IMR-90 (cell line): ENCODE measurements around the gene RRP15. TPM values are rescaled to one million over a fixed set of nuclear protein-coding genes. Genes with fewer than 3 reads are reported as not detected.

Experiments used
- ATAC-seq: fragments of 200-7000 bp; cut with Tn5 transposase; 2 replicates; pipeline ENCODE4 v1.9.1; 2020; ENCODE audit warnings: low read depth, mild to moderate bottlenecking, moderate library complexity
- BruUV-seq: library from RNA; stranded (reverse); fragments of 400-500 nt; replicated peaks from 2 replicates; lab custom pipeline; 2021; lab: Mats Ljungman, UMichigan
- CTCF ChIA-PET: fragments of 300-600 bp; formaldehyde crosslinking; extraction: SDS; loops from one replicate; lab custom pipeline; 2021; ENCODE audit warnings: antibody characterized with exemption; lab: Yijun Ruan, JAX
- POLR2A ChIA-PET: fragments of 300-600 bp; sonication (Branson Sonifier 250); formaldehyde crosslinking; loops from one replicate; lab custom pipeline; 2022; ENCODE audit warnings: antibody characterized with exemption; ENCODE audit not compliant: unreplicated experiment; lab: Charles Lee
- DNase-seq: peaks from one replicate; pipeline ENCODE4 v3.0.0; 2013
- H2AFZ ChIP-seq: replicated peaks from 2 replicates; pipeline ENCODE3; 2013; ENCODE audit warnings: low read length, mild to moderate bottlenecking; ENCODE audit not compliant: poor library complexity
- H2AK5ac ChIP-seq: 2 replicates; pipeline ENCODE4 v1.6.1; 2013; ENCODE audit warnings: low read depth, low read length, inconsistent platforms
- H2AK9ac ChIP-seq: replicated peaks from 2 replicates; pipeline ENCODE3; 2013; ENCODE audit warnings: mild to moderate bottlenecking, low read depth, low read length, moderate library complexity; ENCODE audit not compliant: poor library complexity
- H2BK120ac ChIP-seq: 2 replicates; pipeline ENCODE4 v1.6.1; 2013; ENCODE audit warnings: low read depth, low read length, inconsistent platforms
- H2BK15ac ChIP-seq: 3 replicates; pipeline ENCODE4 v1.6.1; 2013; ENCODE audit warnings: low read depth, low read length, inconsistent platforms
- H2BK20ac ChIP-seq: 2 replicates; pipeline ENCODE4 v1.6.1; 2013; ENCODE audit warnings: low read depth, mild to moderate bottlenecking, inconsistent platforms, low read length, moderate library complexity
- H2BK5ac ChIP-seq: 2 replicates; pipeline ENCODE4 v1.6.1; 2013; ENCODE audit warnings: mild to moderate bottlenecking, low read depth, low read length, inconsistent platforms; ENCODE audit not compliant: poor library complexity, severe bottlenecking
- H3K14ac ChIP-seq: replicated peaks from 2 replicates; pipeline ENCODE4 v1.6.1; 2013; ENCODE audit warnings: low read depth, low read length, inconsistent platforms
- H3K18ac ChIP-seq: 2 replicates; pipeline ENCODE4 v1.6.1; 2013; ENCODE audit warnings: low read depth, low read length, control low read depth
- H3K23ac ChIP-seq: 2 replicates; pipeline ENCODE4 v1.6.1; 2013; ENCODE audit warnings: low read depth, low read length, inconsistent platforms
- H3K27ac ChIP-seq: 2 replicates; pipeline ENCODE4 v1.5.1; 2013; ENCODE audit warnings: mild to moderate bottlenecking, control low read depth, low read length; ENCODE audit not compliant: insufficient read depth
- H3K27me3 ChIP-seq: 2 replicates; pipeline ENCODE4 v1.6.1; 2013; ENCODE audit warnings: low read length; ENCODE audit not compliant: control insufficient read depth, insufficient read depth
- H3K36me3 ChIP-seq: 2 replicates; pipeline ENCODE4 v1.6.1; 2013; ENCODE audit warnings: low read length, mixed read lengths; ENCODE audit not compliant: control insufficient read depth, insufficient read depth
- H3K4ac ChIP-seq: 2 replicates; pipeline ENCODE4 v1.6.1; 2013; ENCODE audit warnings: low read depth, low read length, inconsistent platforms
- H3K4me1 ChIP-seq: 2 replicates; pipeline ENCODE4 v1.6.1; 2013; ENCODE audit warnings: low read length, mixed read lengths; ENCODE audit not compliant: control insufficient read depth, insufficient read depth
- H3K4me2 ChIP-seq: 2 replicates; pipeline ENCODE4 v1.6.1; 2013; ENCODE audit warnings: low read depth, mild to moderate bottlenecking, control low read depth, low read length, moderate library complexity
- H3K4me3 ChIP-seq: 2 replicates; pipeline ENCODE4 v1.5.1; 2013; ENCODE audit warnings: low read depth, mild to moderate bottlenecking, control low read depth, low read length, moderate library complexity; ENCODE audit not compliant: insufficient read depth
- H3K56ac ChIP-seq: 2 replicates; pipeline ENCODE4 v1.6.1; 2013; ENCODE audit warnings: low read length, inconsistent platforms; ENCODE audit not compliant: insufficient read depth; ENCODE audit errors: extremely low read depth
- H3K79me1 ChIP-seq, 2 experiments: 2 replicates each; pipeline ENCODE4 v1.6.1; 2013; ENCODE audit warnings: low read length in 2 of 2, inconsistent platforms in 1 of 2, low read depth in 1 of 2
- H3K9ac ChIP-seq: 2 replicates; pipeline ENCODE4 v1.6.1; 2013; ENCODE audit warnings: low read depth, low read length, control low read depth
- H3K9me1 ChIP-seq: 2 replicates; pipeline ENCODE4 v1.6.1; 2013; ENCODE audit warnings: low read length, inconsistent platforms; ENCODE audit not compliant: insufficient read depth
- H3K9me3 ChIP-seq: 2 replicates; pipeline ENCODE4 v1.6.1; 2013; ENCODE audit warnings: low read length; ENCODE audit not compliant: control insufficient read depth, insufficient read depth
- H4K20me1 ChIP-seq: 2 replicates; pipeline ENCODE4 v1.6.1; 2013; ENCODE audit warnings: low read length, inconsistent platforms; ENCODE audit not compliant: insufficient read depth
- H4K5ac ChIP-seq: 2 replicates; pipeline ENCODE4 v1.6.1; 2013; ENCODE audit warnings: mild to moderate bottlenecking, low read depth, low read length, control low read depth
- H4K8ac ChIP-seq, 2 experiments: 2 replicates each; pipeline ENCODE4 v1.6.1; 2013; ENCODE audit warnings: low read depth in 2 of 2, low read length in 2 of 2, control low read depth in 1 of 2, inconsistent platforms in 1 of 2
- H4K91ac ChIP-seq: 2 replicates; pipeline ENCODE4 v1.6.1; 2013; ENCODE audit warnings: low read depth, low read length, inconsistent platforms; ENCODE audit not compliant: insufficient read depth
- BHLHE40 ChIP-seq: fragments of 150-350 bp; IDR thresholded peaks from 2 replicates; pipeline ENCODE4 v1.6.1; 2016; ENCODE audit warnings: mild to moderate bottlenecking, low read depth, low read length
- CEBPB ChIP-seq: IDR thresholded peaks from 2 replicates; pipeline ENCODE4 v1.6.1; 2012; ENCODE audit warnings: low read depth, low read length, improper control_type of control experiment
- CHD1 ChIP-seq: IDR thresholded peaks from 2 replicates; pipeline ENCODE4 v1.6.1; 2012; ENCODE audit warnings: low read depth, low read length, improper control_type of control experiment
- CTCF ChIP-seq: conservative IDR thresholded peaks from 2 replicates; pipeline ENCODE4 v1.5.1; 2012; ENCODE audit warnings: mild to moderate bottlenecking, low read depth, low read length, improper control_type of control experiment
- ELK1 ChIP-seq: fragments of 150-350 bp; IDR thresholded peaks from 2 replicates; pipeline ENCODE4 v1.6.1; 2016; ENCODE audit warnings: low read depth, mild to moderate bottlenecking, low read length, moderate library complexity, borderline replicate concordance
- FOS ChIP-seq: fragments of 150-350 bp; IDR thresholded peaks from 2 replicates; pipeline ENCODE4 v1.6.1; 2016; ENCODE audit warnings: low read depth, low read length
- MAFK ChIP-seq: IDR thresholded peaks from 2 replicates; pipeline ENCODE4 v1.6.1; 2012; ENCODE audit warnings: low read depth, low read length, improper control_type of control experiment
- MAZ ChIP-seq: IDR thresholded peaks from 2 replicates; pipeline ENCODE4 v1.6.1; 2012; ENCODE audit warnings: low read depth, mild to moderate bottlenecking, low read length, improper control_type of control experiment, moderate library complexity, borderline replicate concordance
- NFE2L2 ChIP-seq: fragments of 150-350 bp; IDR thresholded peaks from 2 replicates; pipeline ENCODE4 v1.6.1; 2016; ENCODE audit warnings: low read depth, mild to moderate bottlenecking, low read length
- POLR2A ChIP-seq: IDR thresholded peaks from 2 replicates; pipeline ENCODE4 v1.6.1; 2012; ENCODE audit warnings: mild to moderate bottlenecking, low read depth, low read length
- RAD21 ChIP-seq: IDR thresholded peaks from 2 replicates; pipeline ENCODE4 v1.6.1; 2012; ENCODE audit warnings: low read length, improper control_type of control experiment
- RCOR1 ChIP-seq: IDR thresholded peaks from 2 replicates; pipeline ENCODE4 v1.6.1; 2012; ENCODE audit warnings: mild to moderate bottlenecking, low read length, improper control_type of control experiment; ENCODE audit not compliant: insufficient replicate concordance
- RFX5 ChIP-seq: IDR thresholded peaks from 2 replicates; pipeline ENCODE4 v1.8.0; 2012; ENCODE audit warnings: low read depth, mild to moderate bottlenecking, low read length, moderate library complexity
- SMC3 ChIP-seq: fragments of 150-350 bp; IDR thresholded peaks from 2 replicates; pipeline ENCODE4 v1.6.1; 2016; ENCODE audit warnings: low read depth, mild to moderate bottlenecking, antibody characterized with exemption, low read length, moderate library complexity
- USF2 ChIP-seq: fragments of 150-350 bp; IDR thresholded peaks from 2 replicates; pipeline ENCODE4 v1.6.1; 2017; ENCODE audit warnings: mild to moderate bottlenecking, antibody characterized with exemption, low read length, low read depth
- WGBS, 2 experiments: methylation state at CpG; one replicate each; pipeline versions ENCODE4 v1.1.5 to v1.1.7; 2013; ENCODE audit warnings: missing lambda C conversion rate in 2 of 2; ENCODE audit not compliant: insufficient read length in 1 of 2; ENCODE audit errors: extremely low coverage in 2 of 2; 5-methylcytosine and 5-hydroxymethylcytosine counted together
- dilution Hi-C: fragments of 300-500 bp; cut with HindIII; formaldehyde crosslinking; loops from one replicate; pipeline ENCODE4 v1.14.3; 2018; ENCODE audit warnings: low sequenced_read_pairs; ENCODE audit not compliant: unreplicated experiment
- in situ Hi-C: fragments of 300-500 bp; cut with MboI; formaldehyde crosslinking; loops from 3 replicates; pipeline ENCODE4 v1.14.3; 2019; ENCODE audit warnings: low sequenced_read_pairs, inconsistent platforms, mixed read lengths
- intact Hi-C: fragments of 100-400 bp; cut with micrococcal nuclease; formaldehyde crosslinking; loops from 2 replicates; pipeline ENCODE4 v1.10.0; 2022
- polyA plus RNA-seq, 3 experiments: library from polyadenylated mRNA; depleted of rRNA; stranded (reverse); fragments of >200 nt; gene quantifications; 2 replicates each; pipeline ENCODE4 v1.2.3, GENCODE V29; 2012; ENCODE audit warnings: low replicate concordance in 1 of 3
- total RNA-seq: library from RNA; depleted of rRNA; stranded (reverse); fragments of >200 nt; gene quantifications from 2 replicates; pipeline ENCODE4 v1.2.3, GENCODE V29; 2012

RRP15 gene
- total and polyA plus RNA-seq, 2 of the 4 experiments (the other 2 are of a cell fraction): 3.1 to 4.1 TPM

GRCh38 chr1:218330043-218330623 is 45.0 kb downstream of the RRP15 start:
- POLR2A ChIA-PET: no interaction called here
- H3K9ac ChIP-seq: no peak overlapping the region

More at GRCh38 chr1:218330043-218330623, 45.0 kb downstream of the RRP15 start:
- no TSS peak for BruUV-seq
- Histone ChIP-seq H3K14ac (no peak overlapping the region), H4K91ac (no peak overlapping the region), H4K5ac (no peak overlapping the region), H2BK15ac (no peak overlapping the region), H3K36me3 (no peaks in the 10 kb centered on the region), H3K4ac (no peak overlapping the region), H3K27me3 (no peaks in the 10 kb centered on the region), H2AFZ (no peak overlapping the region), H2BK20ac (no peak overlapping the region), H2BK120ac (no peak overlapping the region), H3K27ac (no peak overlapping the region), H3K4me2 (no peak overlapping the region), H4K20me1 (no peaks in the 10 kb centered on the region), H3K56ac (no peak overlapping the region), H3K4me3 (no peak overlapping the region), H3K4me1 (peaks cover 2% of the 10 kb centered on the region; the same call in 1 of the 2 replicates), H3K79me1 (no peaks in the 10 kb centered on the region), H4K8ac (no peak overlapping the region), H3K9me1 (peaks cover 3% of the 10 kb centered on the region; the same call in 1 of the 2 replicates), H2BK5ac (no peak overlapping the region), H2AK5ac (no peak overlapping the region), H3K9me3 (no peaks in the 10 kb centered on the region), H3K23ac (no peak overlapping the region), H2AK9ac (no peak overlapping the region), H3K18ac (no peak overlapping the region)
- intact Hi-C loops: loop anchor here (1.0 to 10.0 kb wide), 7 partner anchors 737 to 1482 kb away; no protein-coding TSS in a partner anchor
- dilution Hi-C loops: no loop called here
- ATAC-seq (peak; percentile 74), DNase-seq (peak; percentile 61)
- CTCF ChIA-PET: interaction anchor here (0.6 to 1.8 kb wide), 6 partner anchors 18 to 1483 kb away, joined by 3 to 6 read pairs (median 4); no protein-coding TSS in a partner anchor
- TF ChIP-seq POLR2A (no peak), FOS (no peak), NFE2L2 (no peak), RFX5 (no peak), CEBPB (no peak), USF2 (no peak), SMC3 (peak; percentile 81), RCOR1 (no peak), BHLHE40 (no peak), CTCF (peak; percentile 78), MAZ (no peak), ELK1 (no peak), MAFK (no peak), CHD1 (no peak), RAD21 (peak; percentile 92)
- WGBS, 2 experiments: no CpG with 5 or more reads among the region's 4 CpGs
- in situ Hi-C loops: no loop called here
